Left renal pelvis (tissue), 4 donors: ENCODE results near the gene RHOBTB3. TPM values are rescaled to one million over a fixed set of nuclear protein-coding genes. Genes with fewer than 3 reads are reported as not detected.
"Not testable (repeated sequence)": the region's sequence is repeated elsewhere in the genome, so short reads cannot be mapped to it uniquely, and the experiment has no call there.

ENCODE experiments used
- DNase-seq, 4 donors: peaks; one replicate each; pipeline ENCODE4 v3.0.0-alpha.2; 2013; ENCODE audit warnings: low read depth in 4 of 4, low spot score in 3 of 4
- polyA plus RNA-seq, 4 donors: library from polyadenylated mRNA; unstranded; fragments of 120-200 nt; gene quantifications; one replicate each; pipeline ENCODE4 v1.2.1, GENCODE V29; 2013; ENCODE audit not compliant: insufficient read length in 4 of 4

The RHOBTB3 gene
- 10 to 100 TPM; 62.0 to 88.7 (median 81.6) TPM for polyA plus RNA-seq

- DNase-seq = peak; percentile 72 to 84 (median 78)
Observed at GRCh38 chr5:95730730-95731570, at the start of gene RHOBTB3. RHOBTB3 (plus strand) TSS chr5:95731336; CDS start chr5:95731683, 347 bp downstream.

DNA sequence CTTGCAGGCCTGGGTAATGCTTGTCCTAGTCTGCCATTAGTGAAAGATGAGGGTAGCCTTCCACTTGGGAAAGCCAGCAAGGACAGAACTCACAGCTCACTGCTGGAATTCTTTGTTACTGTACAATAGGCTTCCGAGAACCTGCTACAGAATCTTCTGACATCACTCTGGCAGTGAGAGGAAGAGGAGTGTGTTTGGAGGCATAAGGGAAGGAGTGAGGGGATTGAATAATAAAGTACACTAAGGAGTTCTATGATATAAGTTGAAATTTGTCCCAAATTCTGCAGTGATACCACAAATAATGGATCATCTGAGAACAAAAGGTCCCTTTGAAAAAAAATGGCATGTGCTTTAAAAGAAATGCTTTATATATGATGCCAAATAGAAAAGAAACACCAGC, 48.2 kb upstream of the RHOBTB3 start, which contains the start of gene SPATA9:
Gene SPATA9 (minus strand): TSS at position 101 of the 400 bp plus-strand sequence. CDS start 137 bp downstream, outside the sequence.
- DNase-seq = no peak

- DNase-seq = no peak
Observed at GRCh38 chr5:95684361-95684760, 46.8 kb upstream of the RHOBTB3 start.

DNA sequence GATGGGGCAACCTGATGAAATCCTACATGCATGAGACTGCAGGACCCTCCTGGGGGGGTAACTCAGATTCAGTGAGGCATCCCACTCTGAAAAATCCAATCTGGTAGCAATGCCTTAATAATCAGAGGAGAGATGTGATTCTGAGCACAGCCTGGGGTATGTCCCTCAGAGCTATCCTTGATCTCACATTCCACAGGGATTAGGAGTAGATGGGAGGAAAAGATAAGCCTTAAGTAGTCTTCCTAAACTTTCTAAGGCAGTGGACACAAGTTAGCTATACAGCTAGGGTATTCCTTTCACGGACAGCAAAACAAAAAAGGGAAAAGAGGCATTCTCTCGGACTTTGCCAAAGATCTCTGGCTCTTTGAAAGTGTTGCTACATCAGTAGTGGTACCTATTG, 44.5 kb upstream of the RHOBTB3 start:
- no peak for DNase-seq

GRCh38 chr5:95689680-95690079, 41.5 kb upstream of the RHOBTB3 start:
- no peak for DNase-seq

GRCh38 chr5:95690333-95690732, 40.8 kb upstream of the RHOBTB3 start:
- no peak for DNase-seq

DNA sequence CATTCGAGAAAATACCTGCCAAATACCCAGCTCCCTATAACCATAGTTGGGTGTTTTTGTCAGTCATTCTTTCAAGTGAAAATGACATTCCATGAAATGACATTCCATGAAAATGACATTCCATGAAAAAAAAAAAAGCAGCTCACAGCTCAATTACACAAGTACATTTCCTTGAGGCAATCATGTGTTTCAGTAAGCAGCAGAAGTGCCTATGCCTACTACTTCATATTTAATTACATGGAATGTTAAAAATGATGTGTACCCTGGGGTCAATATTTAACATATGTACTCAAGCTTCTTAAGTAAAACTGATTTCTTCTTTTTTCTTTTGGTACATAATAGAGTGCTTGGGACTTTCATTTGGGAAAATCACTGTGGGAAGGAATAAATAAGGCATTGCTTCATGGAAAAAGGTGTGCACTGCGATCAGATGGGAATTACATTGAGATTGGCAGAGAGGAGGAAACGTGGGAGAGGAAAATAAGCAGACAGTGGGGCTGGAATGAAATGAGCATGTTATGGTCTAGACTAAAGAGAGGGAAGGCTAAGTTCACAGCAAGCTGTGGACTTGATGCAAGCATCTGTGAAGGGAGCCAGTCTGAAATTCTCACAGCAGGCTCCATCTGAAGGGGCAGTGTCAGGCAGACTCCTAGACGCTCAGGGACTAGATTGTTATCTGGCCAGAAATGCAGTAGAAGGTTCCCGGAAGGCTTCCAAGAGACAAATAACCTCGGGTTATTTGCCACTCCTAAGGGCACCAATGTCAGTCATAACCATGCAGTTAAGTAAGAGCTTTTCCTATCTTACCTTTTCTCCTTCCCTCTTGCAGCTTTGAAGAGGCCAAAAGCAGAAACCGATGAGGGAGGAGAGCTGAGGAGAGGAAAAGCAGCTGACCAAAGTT, 33.1 kb upstream of the RHOBTB3 start:
- peak in 1 of 4 donors; percentile 24 for DNase-seq

DNA sequence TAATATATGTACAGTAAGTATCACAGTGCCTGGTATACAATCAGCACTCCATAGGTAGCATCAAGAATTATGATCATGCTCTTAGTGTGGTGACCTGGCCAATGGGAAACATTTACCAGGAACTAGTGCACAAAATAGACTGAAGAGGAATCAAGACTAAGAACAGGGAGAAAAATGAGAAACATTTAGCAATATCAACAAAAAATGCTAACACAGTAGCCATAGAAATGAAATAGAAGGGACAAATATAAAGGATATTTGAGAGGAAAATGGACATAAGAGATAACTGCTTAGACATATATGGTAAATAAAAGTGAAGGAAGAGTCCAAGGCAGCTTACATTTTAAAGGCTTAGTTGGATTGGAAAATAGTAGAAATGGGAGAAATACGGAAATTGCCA, 31.8 kb upstream of the RHOBTB3 start:
- DNase-seq = no peak

GRCh38 chr5:95701074-95701473, 30.1 kb upstream of the RHOBTB3 start:
- no peak for DNase-seq

DNA sequence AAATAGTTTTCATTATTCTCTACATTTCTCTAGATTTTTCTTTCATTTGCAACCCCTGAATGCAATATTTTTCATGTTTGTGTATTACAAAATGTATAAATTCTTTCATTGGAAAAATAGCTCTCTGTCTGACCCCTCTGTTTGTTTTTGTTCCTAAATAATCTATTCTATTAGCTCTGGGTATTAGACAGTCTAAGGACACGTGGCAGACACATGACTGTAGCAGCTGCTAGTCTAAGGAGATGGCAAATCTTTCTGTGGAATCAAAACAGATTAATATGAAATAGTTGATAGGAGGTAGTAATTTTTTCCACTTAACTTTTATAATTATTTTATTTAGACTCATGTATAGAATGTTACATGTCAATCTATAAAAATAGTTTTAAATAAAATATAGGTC, 27.0 kb upstream of the RHOBTB3 start:
- no peak for DNase-seq

GRCh38 chr5:95706196-95706595, 24.9 kb upstream of the RHOBTB3 start:
- DNase-seq = not testable (repeated sequence)

DNA sequence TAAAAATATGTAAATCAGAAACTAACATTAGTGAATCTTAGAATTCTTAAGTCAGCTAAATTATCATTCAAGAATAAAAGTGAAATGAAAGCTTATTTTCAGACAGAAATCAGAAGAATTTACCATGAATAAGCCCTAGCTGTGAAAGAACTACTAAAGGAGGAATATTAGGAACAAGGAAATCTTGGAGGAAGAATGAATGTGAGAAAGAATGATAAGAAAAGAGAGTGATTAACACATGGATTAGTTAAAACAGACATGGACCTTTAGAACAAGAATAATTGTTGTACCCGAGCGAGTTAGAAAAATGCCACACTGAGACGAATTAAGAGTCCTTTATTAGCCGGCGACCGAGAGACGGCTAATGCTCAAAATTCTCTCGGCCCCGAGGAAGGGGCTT, 24.1 kb upstream of the RHOBTB3 start:
- no peak for DNase-seq

DNA sequence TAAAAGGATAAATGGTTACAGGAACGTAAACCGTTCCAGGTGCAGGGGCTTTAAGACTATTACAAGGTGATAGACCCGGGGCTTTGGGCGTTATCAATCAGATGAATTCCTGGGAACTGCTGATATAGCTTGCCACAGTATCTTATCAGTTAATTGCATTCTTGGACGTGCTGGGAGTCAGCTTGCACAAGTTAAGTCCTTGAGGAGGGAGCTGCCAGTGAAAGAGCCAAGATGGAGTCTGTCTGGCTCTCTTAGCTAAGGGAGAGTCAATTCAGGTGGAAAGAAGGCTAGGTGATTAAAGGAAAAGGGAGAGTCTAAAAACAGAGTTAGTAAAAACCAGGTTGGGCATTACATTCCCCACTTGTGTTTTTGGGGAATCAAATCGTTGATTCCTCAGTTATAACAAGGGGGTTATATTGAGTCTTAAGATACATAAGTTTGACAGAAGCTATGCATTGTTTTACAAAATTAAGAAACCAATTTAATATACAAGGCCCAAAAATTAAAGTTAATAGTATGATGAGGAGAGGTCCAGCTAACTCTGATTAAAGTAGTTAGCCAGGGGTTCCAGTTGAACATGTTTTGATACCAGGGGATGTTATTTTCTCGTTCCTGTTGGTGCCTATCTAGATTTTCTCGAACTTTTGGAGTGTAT, 23.5 kb upstream of the RHOBTB3 start:
- DNase-seq = not testable (repeated sequence)

- no peak for DNase-seq
Observed at GRCh38 chr5:95708876-95709275, 22.3 kb upstream of the RHOBTB3 start.

GRCh38 chr5:95709967-95710650, 21.0 kb upstream of the RHOBTB3 start:
- no peak for DNase-seq

- not testable (repeated sequence) for DNase-seq
Observed at GRCh38 chr5:95710651-95711500, 20.3 kb upstream of the RHOBTB3 start.

DNA sequence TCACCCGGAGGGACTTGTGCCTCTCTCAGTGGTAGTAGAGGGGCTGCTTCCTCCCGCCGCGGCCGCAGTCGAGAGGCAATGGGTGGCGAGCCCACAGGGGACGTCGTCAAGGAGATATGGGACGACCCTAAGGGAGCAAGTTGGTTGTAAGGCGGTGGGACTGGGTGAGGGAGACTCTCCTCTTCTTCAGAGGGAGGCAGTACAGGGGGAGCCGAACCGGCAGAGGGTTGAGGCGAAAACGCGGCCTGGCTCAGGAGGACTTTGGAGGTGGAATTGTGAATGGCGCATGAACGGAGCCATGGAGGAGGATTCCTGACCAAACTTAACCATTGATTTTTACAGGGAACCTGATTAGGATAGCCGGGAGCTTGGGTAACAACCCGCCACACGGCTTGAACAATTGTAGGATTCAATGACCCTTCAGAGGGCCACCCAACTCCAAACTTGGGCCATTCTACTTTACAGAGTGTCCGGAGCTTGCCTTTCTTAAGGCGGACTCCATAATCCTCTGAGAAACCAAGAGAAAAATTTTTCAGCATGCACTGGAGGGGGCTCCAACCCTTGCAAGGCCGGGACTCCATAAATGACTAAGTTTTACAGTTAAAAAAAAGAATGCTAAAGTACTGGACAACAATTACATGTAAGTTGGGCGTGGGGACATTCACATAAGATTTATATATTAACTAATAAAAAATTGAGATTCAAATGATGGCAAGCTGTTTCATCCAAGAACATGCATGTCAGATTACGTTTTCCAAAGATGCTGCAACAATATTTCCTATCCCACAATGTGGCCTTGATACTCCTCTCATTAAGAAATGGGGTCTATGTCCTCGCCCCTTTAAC, 19.4 kb upstream of the RHOBTB3 start:
- DNase-seq = no peak

GRCh38 chr5:95712347-95712958, 18.7 kb upstream of the RHOBTB3 start:
- DNase-seq = no peak
